H1 (cell line): ENCODE measurements around the gene PRPF18. TPM values are rescaled to one million over a fixed set of nuclear protein-coding genes. Genes with fewer than 3 reads are reported as not detected.

Experiments used
- KDM1A ChIP-seq: fragments of 200-600, 300-600 bp; sonication (generic); IDR thresholded peaks from 2 replicates; pipeline ENCODE4 v1.7.1; 2016; ENCODE audit warnings: mild to moderate bottlenecking, low read length, borderline replicate concordance
- MAFK ChIP-seq: IDR thresholded peaks from 2 replicates; pipeline ENCODE4 v1.6.1; 2012; ENCODE audit warnings: low read depth, mild to moderate bottlenecking, improper control_type of control experiment, low read length
- RXRA ChIP-seq: IDR thresholded peaks from 2 replicates; pipeline ENCODE4 v1.6.1; 2011; ENCODE audit warnings: low read depth, mild to moderate bottlenecking, low read length, moderate library complexity; ENCODE audit not compliant: insufficient read depth
- SIN3A ChIP-seq, 2 experiments: IDR thresholded peaks in 1 of 2; conservative IDR thresholded peaks in 1 of 2; 2 replicates each; pipeline ENCODE4 v1.6.1; 2011 to 2012; ENCODE audit warnings: low read length in 2 of 2, improper control_type of control experiment in 1 of 2, low read depth in 1 of 2, mild to moderate bottlenecking in 1 of 2
- polyA plus RNA-seq, 7 experiments: library from polyadenylated mRNA; depleted of rRNA in 3 of 7; stranded (reverse) in 5 of 7; unstranded in 2 of 7; fragments of >200 nt in 5 of 7; fragments of 200-250 nt in 2 of 7; gene quantifications; 1 replicate in 5 of 7; 2 replicates in 1 of 7; 4 replicates in 1 of 7; pipeline versions ENCODE4 v1.2.1 to v1.2.3, GENCODE V29; 2011 to 2013; ENCODE audit warnings: missing spikeins in 2 of 7, mixed read lengths in 2 of 7
- total RNA-seq: library from RNA; stranded (reverse); fragmentation: NEBNext Ultra II Directional; extraction: Animal tissue kit (Norgen Biotek cat#: 25700); gene quantifications from 2 replicates; pipeline ENCODE4 v1.2.1, GENCODE V29; 2021
- TF ChIP-seq, protein P1 (sequence below): fragments of 300-600 bp; sonication (generic); IDR thresholded peaks from 2 replicates; pipeline ENCODE4 v1.7.1; 2012; ENCODE audit warnings: low read length, moderate library complexity, mild to moderate bottlenecking, inconsistent platforms; ENCODE audit not compliant: insufficient replicate concordance

The PRPF18 gene
- total and polyA plus RNA-seq, 2 of the 8 experiments (the other 6 are each of a cell fraction or from before 2014, with no cell fraction given) = 3.8 to 12.6 TPM

DNA sequence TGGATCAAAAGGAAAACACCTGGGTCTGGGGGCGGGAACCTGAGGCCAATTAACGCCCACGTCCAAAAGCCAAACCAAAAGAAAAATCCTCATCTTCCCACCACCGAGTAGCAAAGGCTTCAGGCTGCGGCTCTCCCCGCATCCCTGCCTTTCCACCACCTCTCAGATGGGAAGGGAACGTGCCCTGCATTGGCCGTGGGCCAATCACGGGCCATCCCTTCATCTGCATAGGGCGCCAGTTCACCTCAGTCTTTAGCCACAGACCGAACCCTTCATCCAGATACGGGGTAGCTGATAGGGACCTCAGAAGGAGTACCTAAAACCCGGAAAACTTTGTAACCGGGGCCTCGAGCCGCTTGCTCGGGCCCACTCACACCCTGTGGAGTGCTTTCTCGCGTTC is 626 bp downstream of the PRPF18 start (continued):
- no peak for TF ChIP-seq KDM1A
- TF ChIP-seq MAFK = no peak
- TF ChIP-seq SIN3A (conservative IDR thresholded peaks at IDR 0.05 in 1 of 2, IDR thresholded peaks at IDR 0.05 in 1 of 2; ENCODE audit: low read depth in 1 of 2, low read length in 2 of 2) = no peak
- TF ChIP-seq RXRA = no peak
- TF ChIP-seq, protein P1, sequence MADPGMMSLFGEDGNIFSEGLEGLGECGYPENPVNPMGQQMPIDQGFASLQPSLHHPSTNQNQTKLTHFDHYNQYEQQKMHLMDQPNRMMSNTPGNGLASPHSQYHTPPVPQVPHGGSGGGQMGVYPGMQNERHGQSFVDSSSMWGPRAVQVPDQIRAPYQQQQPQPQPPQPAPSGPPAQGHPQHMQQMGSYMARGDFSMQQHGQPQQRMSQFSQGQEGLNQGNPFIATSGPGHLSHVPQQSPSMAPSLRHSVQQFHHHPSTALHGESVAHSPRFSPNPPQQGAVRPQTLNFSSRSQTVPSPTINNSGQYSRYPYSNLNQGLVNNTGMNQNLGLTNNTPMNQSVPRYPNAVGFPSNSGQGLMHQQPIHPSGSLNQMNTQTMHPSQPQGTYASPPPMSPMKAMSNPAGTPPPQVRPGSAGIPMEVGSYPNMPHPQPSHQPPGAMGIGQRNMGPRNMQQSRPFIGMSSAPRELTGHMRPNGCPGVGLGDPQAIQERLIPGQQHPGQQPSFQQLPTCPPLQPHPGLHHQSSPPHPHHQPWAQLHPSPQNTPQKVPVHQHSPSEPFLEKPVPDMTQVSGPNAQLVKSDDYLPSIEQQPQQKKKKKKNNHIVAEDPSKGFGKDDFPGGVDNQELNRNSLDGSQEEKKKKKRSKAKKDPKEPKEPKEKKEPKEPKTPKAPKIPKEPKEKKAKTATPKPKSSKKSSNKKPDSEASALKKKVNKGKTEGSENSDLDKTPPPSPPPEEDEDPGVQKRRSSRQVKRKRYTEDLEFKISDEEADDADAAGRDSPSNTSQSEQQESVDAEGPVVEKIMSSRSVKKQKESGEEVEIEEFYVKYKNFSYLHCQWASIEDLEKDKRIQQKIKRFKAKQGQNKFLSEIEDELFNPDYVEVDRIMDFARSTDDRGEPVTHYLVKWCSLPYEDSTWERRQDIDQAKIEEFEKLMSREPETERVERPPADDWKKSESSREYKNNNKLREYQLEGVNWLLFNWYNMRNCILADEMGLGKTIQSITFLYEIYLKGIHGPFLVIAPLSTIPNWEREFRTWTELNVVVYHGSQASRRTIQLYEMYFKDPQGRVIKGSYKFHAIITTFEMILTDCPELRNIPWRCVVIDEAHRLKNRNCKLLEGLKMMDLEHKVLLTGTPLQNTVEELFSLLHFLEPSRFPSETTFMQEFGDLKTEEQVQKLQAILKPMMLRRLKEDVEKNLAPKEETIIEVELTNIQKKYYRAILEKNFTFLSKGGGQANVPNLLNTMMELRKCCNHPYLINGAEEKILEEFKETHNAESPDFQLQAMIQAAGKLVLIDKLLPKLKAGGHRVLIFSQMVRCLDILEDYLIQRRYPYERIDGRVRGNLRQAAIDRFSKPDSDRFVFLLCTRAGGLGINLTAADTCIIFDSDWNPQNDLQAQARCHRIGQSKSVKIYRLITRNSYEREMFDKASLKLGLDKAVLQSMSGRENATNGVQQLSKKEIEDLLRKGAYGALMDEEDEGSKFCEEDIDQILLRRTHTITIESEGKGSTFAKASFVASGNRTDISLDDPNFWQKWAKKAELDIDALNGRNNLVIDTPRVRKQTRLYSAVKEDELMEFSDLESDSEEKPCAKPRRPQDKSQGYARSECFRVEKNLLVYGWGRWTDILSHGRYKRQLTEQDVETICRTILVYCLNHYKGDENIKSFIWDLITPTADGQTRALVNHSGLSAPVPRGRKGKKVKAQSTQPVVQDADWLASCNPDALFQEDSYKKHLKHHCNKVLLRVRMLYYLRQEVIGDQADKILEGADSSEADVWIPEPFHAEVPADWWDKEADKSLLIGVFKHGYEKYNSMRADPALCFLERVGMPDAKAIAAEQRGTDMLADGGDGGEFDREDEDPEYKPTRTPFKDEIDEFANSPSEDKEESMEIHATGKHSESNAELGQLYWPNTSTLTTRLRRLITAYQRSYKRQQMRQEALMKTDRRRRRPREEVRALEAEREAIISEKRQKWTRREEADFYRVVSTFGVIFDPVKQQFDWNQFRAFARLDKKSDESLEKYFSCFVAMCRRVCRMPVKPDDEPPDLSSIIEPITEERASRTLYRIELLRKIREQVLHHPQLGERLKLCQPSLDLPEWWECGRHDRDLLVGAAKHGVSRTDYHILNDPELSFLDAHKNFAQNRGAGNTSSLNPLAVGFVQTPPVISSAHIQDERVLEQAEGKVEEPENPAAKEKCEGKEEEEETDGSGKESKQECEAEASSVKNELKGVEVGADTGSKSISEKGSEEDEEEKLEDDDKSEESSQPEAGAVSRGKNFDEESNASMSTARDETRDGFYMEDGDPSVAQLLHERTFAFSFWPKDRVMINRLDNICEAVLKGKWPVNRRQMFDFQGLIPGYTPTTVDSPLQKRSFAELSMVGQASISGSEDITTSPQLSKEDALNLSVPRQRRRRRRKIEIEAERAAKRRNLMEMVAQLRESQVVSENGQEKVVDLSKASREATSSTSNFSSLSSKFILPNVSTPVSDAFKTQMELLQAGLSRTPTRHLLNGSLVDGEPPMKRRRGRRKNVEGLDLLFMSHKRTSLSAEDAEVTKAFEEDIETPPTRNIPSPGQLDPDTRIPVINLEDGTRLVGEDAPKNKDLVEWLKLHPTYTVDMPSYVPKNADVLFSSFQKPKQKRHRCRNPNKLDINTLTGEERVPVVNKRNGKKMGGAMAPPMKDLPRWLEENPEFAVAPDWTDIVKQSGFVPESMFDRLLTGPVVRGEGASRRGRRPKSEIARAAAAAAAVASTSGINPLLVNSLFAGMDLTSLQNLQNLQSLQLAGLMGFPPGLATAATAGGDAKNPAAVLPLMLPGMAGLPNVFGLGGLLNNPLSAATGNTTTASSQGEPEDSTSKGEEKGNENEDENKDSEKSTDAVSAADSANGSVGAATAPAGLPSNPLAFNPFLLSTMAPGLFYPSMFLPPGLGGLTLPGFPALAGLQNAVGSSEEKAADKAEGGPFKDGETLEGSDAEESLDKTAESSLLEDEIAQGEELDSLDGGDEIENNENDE = no peak
